ENCODE data around the gene HS6ST3.

The HS6ST3 gene

GRCh38 chr13:96238241-96238640 is 148.3 kb downstream of the HS6ST3 start:
- Histone ChIP-seq H3K27ac (ENCODE audit: low read depth, low read length) (no peak overlapping the region), H3K36me3 (ENCODE audit: control insufficient read depth, low read length) (no peaks in the 10 kb centered on the region), H3F3A (ENCODE audit: control insufficient read depth, insufficient read depth) (no peaks in the 10 kb centered on the region), H4K20me1 (ENCODE audit: control insufficient read depth, insufficient read depth, low read depth, low read length) (no peaks in the 10 kb centered on the region), H3K4me2 (ENCODE audit: low read length) (no peak overlapping the region), H3K9me2 (replicated peaks; ENCODE audit: control insufficient read depth, low read length) (no peaks in the 10 kb centered on the region), H3K4me3 (ENCODE audit: low read length) (no peak overlapping the region), H3K9me3 (ENCODE audit: control insufficient read depth, insufficient read depth, low read length) (no peaks in the 10 kb centered on the region), H3K79me2 (ENCODE audit: control insufficient read depth, low read length) (no peaks in the 10 kb centered on the region), H3K4me1 (ENCODE audit: control insufficient read depth, low read length) (no peaks in the 10 kb centered on the region), H3K27me3 (ENCODE audit: control insufficient read depth, low read length) (no peaks in the 10 kb centered on the region; the same call in 1 of the 2 replicates)
- TF ChIP-seq CTCF (IDR thresholded peaks at IDR 0.05; ENCODE audit: low read depth, low read length, poor library complexity, severe bottlenecking) = no peak
- TF ChIP-seq EZH2phosphoT487 (IDR thresholded peaks at IDR 0.05; ENCODE audit: borderline replicate concordance, low read length) = no peak

DNA sequence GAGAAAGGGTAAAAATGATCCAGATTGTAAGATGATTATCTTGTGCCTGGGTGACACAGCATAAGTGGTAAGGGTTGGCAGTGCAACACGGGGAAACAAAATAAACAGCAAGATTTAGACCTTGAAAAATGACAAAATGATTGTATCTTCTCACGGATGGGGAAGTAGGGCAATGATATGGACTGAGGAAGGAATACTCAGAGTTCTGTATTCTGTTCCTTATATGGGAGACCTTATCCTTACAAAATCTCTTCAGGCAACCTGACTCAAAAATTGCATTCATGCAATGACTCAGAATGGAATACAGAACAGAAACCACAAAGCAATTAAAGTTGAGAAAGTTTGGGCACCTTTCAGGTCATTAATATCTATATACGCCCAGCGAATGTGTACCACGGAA is 149.0 kb downstream of the HS6ST3 start:
- no peak for TF ChIP-seq CTCF (IDR thresholded peaks at IDR 0.05; ENCODE audit: low read depth, low read length, poor library complexity, severe bottlenecking)
- no peak for TF ChIP-seq EZH2phosphoT487 (IDR thresholded peaks at IDR 0.05; ENCODE audit: borderline replicate concordance, low read length)
- Histone ChIP-seq H3K4me2 (ENCODE audit: low read length) (no peak overlapping the region), H3K79me2 (ENCODE audit: control insufficient read depth, low read length) (no peaks in the 10 kb centered on the region), H3K9me3 (ENCODE audit: control insufficient read depth, insufficient read depth, low read length) (no peaks in the 10 kb centered on the region), H4K20me1 (ENCODE audit: control insufficient read depth, insufficient read depth, low read depth, low read length) (no peaks in the 10 kb centered on the region), H3K27me3 (ENCODE audit: control insufficient read depth, low read length) (no peaks in the 10 kb centered on the region; the same call in 1 of the 2 replicates), H3K36me3 (ENCODE audit: control insufficient read depth, low read length) (no peaks in the 10 kb centered on the region), H3K4me1 (ENCODE audit: control insufficient read depth, low read length) (no peaks in the 10 kb centered on the region), H3K9me2 (replicated peaks; ENCODE audit: control insufficient read depth, low read length) (no peaks in the 10 kb centered on the region), H3K27ac (ENCODE audit: low read depth, low read length) (no peak overlapping the region), H3K4me3 (ENCODE audit: low read length) (no peak overlapping the region), H3F3A (ENCODE audit: control insufficient read depth, insufficient read depth) (no peaks in the 10 kb centered on the region)

DNA sequence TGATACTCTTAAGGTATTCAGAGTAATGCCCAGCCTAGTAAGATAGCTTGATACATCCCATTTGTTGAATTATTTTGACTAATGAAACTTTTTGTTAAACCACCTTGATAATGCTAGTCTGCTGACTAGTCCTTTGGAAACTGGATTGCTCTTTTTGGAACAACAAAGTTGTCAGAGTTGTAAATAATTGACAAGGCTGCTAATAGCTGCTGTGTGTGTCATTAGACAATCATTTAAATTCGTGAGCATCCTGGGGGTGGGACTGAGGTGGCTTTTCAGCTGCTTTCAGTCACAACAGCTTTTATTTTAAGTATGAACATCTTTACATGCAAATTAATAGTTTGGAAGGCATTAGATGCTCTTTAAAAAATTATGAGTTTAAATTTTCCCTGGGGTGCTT is 153.5 kb downstream of the HS6ST3 start:
- Histone ChIP-seq H3K4me2 (ENCODE audit: low read length) (no peak overlapping the region), H3K4me3 (ENCODE audit: low read length) (no peak overlapping the region), H4K20me1 (ENCODE audit: control insufficient read depth, insufficient read depth, low read depth, low read length) (no peaks in the 10 kb centered on the region), H3K9me2 (replicated peaks; ENCODE audit: control insufficient read depth, low read length) (no peaks in the 10 kb centered on the region; the same call in 1 of the 2 replicates), H3K27ac (ENCODE audit: low read depth, low read length) (no peak overlapping the region), H3K27me3 (ENCODE audit: control insufficient read depth, low read length) (no peaks in the 10 kb centered on the region; the same call in 1 of the 2 replicates), H3F3A (ENCODE audit: control insufficient read depth, insufficient read depth) (no peaks in the 10 kb centered on the region), H3K9me3 (ENCODE audit: control insufficient read depth, insufficient read depth, low read length) (no peaks in the 10 kb centered on the region), H3K36me3 (ENCODE audit: control insufficient read depth, low read length) (no peaks in the 10 kb centered on the region), H3K79me2 (ENCODE audit: control insufficient read depth, low read length) (no peaks in the 10 kb centered on the region), H3K4me1 (ENCODE audit: control insufficient read depth, low read length) (no peaks in the 10 kb centered on the region)
- TF ChIP-seq EZH2phosphoT487 (IDR thresholded peaks at IDR 0.05; ENCODE audit: borderline replicate concordance, low read length) (no peak), CTCF (IDR thresholded peaks at IDR 0.05; ENCODE audit: low read depth, low read length, poor library complexity, severe bottlenecking) (no peak)

Data from DOHH2 (cell line).